A549 (cell line): ENCODE measurements around the gene TMEM179. TPM values are rescaled to one million over a fixed set of nuclear protein-coding genes. Genes with fewer than 3 reads are reported as not detected.

ENCODE experiments used
- ATAC-seq, 2 experiments: fragments of 200-7000 bp in 1 of 2; fragments of >200 bp in 1 of 2; cut with Nextera tagmentation in 1 of 2; cut with Tn5 transposase in 1 of 2; 3 replicates each; pipeline versions ENCODE4 v1.8.0 to v1.9.1; 2018 to 2020; ENCODE audit warnings: mild to moderate bottlenecking in 1 of 2, moderate library complexity in 1 of 2
- CTCF ChIA-PET: fragments of 300-600 bp; sonication (Branson Sonifier 250); formaldehyde crosslinking; extraction: SDS; loops from one replicate; lab custom pipeline; 2021; ENCODE audit warnings: antibody characterized with exemption, inconsistent platforms; lab: Yijun Ruan, JAX
- POLR2A ChIA-PET: fragments of 350-600 bp; formaldehyde crosslinking; extraction: SDS; loops from one replicate; lab custom pipeline; 2021; ENCODE audit warnings: antibody characterized with exemption, inconsistent platforms; lab: Yijun Ruan, JAX
- DNase-seq, 2 experiments: peaks; one replicate each; pipeline versions ENCODE4 v3.0.0 to v3.0.0-alpha.2; 2011 to 2016; ENCODE audit warnings: low read depth in 1 of 2, low spot score in 1 of 2
- FAIRE-seq: peaks from 2 replicates; lab custom pipeline; 2011; peaks lifted over from hg19 to GRCh38; lab: Jason Lieb, UNC
- H3K27ac ChIP-seq, 2 experiments: fragments of >200 bp; sonication (Bioruptor Twin); formaldehyde crosslinking; 3 replicates each; pipeline ENCODE4 v1.5.1; 2016 to 2017
- H3K4me1 ChIP-seq: fragments of >200 bp; sonication (Bioruptor Twin); formaldehyde crosslinking; 3 replicates; pipeline ENCODE4 v1.6.1; 2016
- H3K4me2 ChIP-seq: fragments of >200 bp; sonication (Bioruptor Twin); formaldehyde crosslinking; 3 replicates; pipeline ENCODE4 v1.6.1; 2016
- H3K4me3 ChIP-seq: fragments of >200 bp; sonication (Bioruptor Twin); formaldehyde crosslinking; 3 replicates; pipeline ENCODE4 v1.5.1; 2016
- H3K9me3 ChIP-seq: fragments of >200 bp; sonication (Bioruptor Twin); formaldehyde crosslinking; 3 replicates; pipeline ENCODE4 v1.6.1; 2016
- ATOH8 ChIP-seq: fragments of 250-450 bp; sonication (Bioruptor Pico); IDR thresholded peaks from 2 replicates; pipeline ENCODE4 v1.5.0; 2020; ENCODE audit warnings: low read depth, mild to moderate bottlenecking, moderate library complexity
- BHLHE40 ChIP-seq: IDR thresholded peaks from 2 replicates; pipeline ENCODE4 v1.6.1; 2012; ENCODE audit warnings: low read depth, low read length, inconsistent platforms
- CBX2 ChIP-seq: fragments of 200-600 bp; sonication (generic); IDR thresholded peaks from 2 replicates; pipeline ENCODE4 v1.6.1; 2016; ENCODE audit warnings: low read depth, mild to moderate bottlenecking, borderline replicate concordance
- CHD4 ChIP-seq: fragments of 200-600 bp; sonication (generic); IDR thresholded peaks from 2 replicates; pipeline ENCODE4 v1.6.1; 2016; ENCODE audit warnings: antibody characterized with exemption, mild to moderate bottlenecking, borderline replicate concordance
- ESRRA ChIP-seq: fragments of 150-350 bp; IDR thresholded peaks from 2 replicates; pipeline ENCODE4 v1.6.1; 2014; ENCODE audit warnings: mild to moderate bottlenecking, low read length, borderline replicate concordance
- FOSB ChIP-seq: fragments of 250-450 bp; sonication (Bioruptor Pico); IDR thresholded peaks from 2 replicates; pipeline ENCODE4 v1.5.0; 2020; ENCODE audit warnings: mild to moderate bottlenecking, moderate library complexity
- GATA3 ChIP-seq: IDR thresholded peaks from 2 replicates; pipeline ENCODE4 v1.6.1; 2012; ENCODE audit warnings: borderline replicate concordance
- HDAC2 ChIP-seq: fragments of 200-600 bp; sonication (generic); IDR thresholded peaks from 2 replicates; pipeline ENCODE4 v1.6.1; 2016
- HES2 ChIP-seq: fragments of >200 bp; sonication (Bioruptor Twin); formaldehyde crosslinking; IDR thresholded peaks from 2 replicates; pipeline ENCODE4 v1.6.1; 2016
- HMGXB4 ChIP-seq: fragments of 250-450 bp; sonication (Bioruptor Pico); IDR thresholded peaks from 2 replicates; pipeline ENCODE4 v1.5.0; 2021; ENCODE audit warnings: mild to moderate bottlenecking, moderate library complexity, borderline replicate concordance
- HOXA7 ChIP-seq: fragments of 250-450 bp; sonication (Bioruptor Pico); IDR thresholded peaks from 2 replicates; pipeline ENCODE4 v1.5.0; 2020; ENCODE audit warnings: mild to moderate bottlenecking, moderate library complexity
- HOXB13 ChIP-seq: fragments of 250-450 bp; sonication (Bioruptor Pico); IDR thresholded peaks from 2 replicates; pipeline ENCODE4 v1.5.0; 2020; ENCODE audit warnings: low read depth, mild to moderate bottlenecking, moderate library complexity
- HOXB5 ChIP-seq: fragments of 250-450 bp; sonication (Bioruptor Pico); IDR thresholded peaks from 2 replicates; pipeline ENCODE4 v1.5.0; 2020; ENCODE audit warnings: mild to moderate bottlenecking, moderate library complexity
- JUN ChIP-seq, 2 experiments: fragments of >200 bp; sonication (Bioruptor Twin); formaldehyde crosslinking; IDR thresholded peaks; 2 replicates in 1 of 2; 3 replicates in 1 of 2; pipeline ENCODE4 v1.6.1; 2016 to 2017
- KDM5A ChIP-seq: fragments of 200-600 bp; sonication (generic); IDR thresholded peaks from 2 replicates; pipeline ENCODE4 v1.6.1; 2016; ENCODE audit warnings: antibody characterized with exemption, mild to moderate bottlenecking
- MAZ ChIP-seq: fragments of 150-350 bp; IDR thresholded peaks from 2 replicates; pipeline ENCODE4 v1.6.1; 2014; ENCODE audit warnings: antibody characterized with exemption, low read depth, low read length, borderline replicate concordance
- NFE2L2 ChIP-seq: fragments of 150-350 bp; conservative IDR thresholded peaks from 2 replicates; pipeline ENCODE4 v1.6.1; 2014; ENCODE audit warnings: low read length
- PHF8 ChIP-seq: fragments of 200-600 bp; sonication (generic); IDR thresholded peaks from 2 replicates; pipeline ENCODE4 v1.6.1; 2016; ENCODE audit warnings: low read depth, mild to moderate bottlenecking, antibody characterized with exemption, moderate library complexity, borderline replicate concordance
- POLR2A ChIP-seq: IDR thresholded peaks from 2 replicates; pipeline ENCODE4 v1.6.1; 2012; ENCODE audit warnings: mild to moderate bottlenecking, low read length
- RAD21 ChIP-seq, 2 experiments: fragments of >200 bp in 1 of 2; sonication (Bioruptor Twin) in 1 of 2; formaldehyde crosslinking in 1 of 2; IDR thresholded peaks in 1 of 2; conservative IDR thresholded peaks in 1 of 2; 2 replicates in 1 of 2; 3 replicates in 1 of 2; pipeline ENCODE4 v1.6.1; 2012 to 2018; ENCODE audit warnings: inconsistent platforms in 1 of 2
- RNF2 ChIP-seq: fragments of 200-600 bp; sonication (generic); IDR thresholded peaks from 2 replicates; pipeline ENCODE4 v1.6.1; 2016; ENCODE audit warnings: low read depth, mild to moderate bottlenecking, antibody characterized with exemption, moderate library complexity, borderline replicate concordance
- SMC3 ChIP-seq: fragments of >200 bp; sonication (Bioruptor Twin); formaldehyde crosslinking; IDR thresholded peaks from 3 replicates; pipeline ENCODE4 v1.6.1; 2018; ENCODE audit warnings: inconsistent platforms
- SREBF2 ChIP-seq: fragments of 450-650 bp; IDR thresholded peaks from 2 replicates; pipeline ENCODE4 v1.6.1; 2014; ENCODE audit warnings: mild to moderate bottlenecking, moderate library complexity
- WGBS: methylation state at CpG from one replicate; pipeline ENCODE4 v1.1.6; 2017; ENCODE audit errors: missing lambda C conversion rate; 5-methylcytosine and 5-hydroxymethylcytosine counted together
- polyA plus RNA-seq, 4 experiments: library from polyadenylated mRNA; depleted of rRNA in 3 of 4; stranded (reverse); fragments of >200 nt; fragmentation: RNase III in 1 of 4; extraction: RNeasy Plus Mini Kit Qiagen cat#74134 plus additional on column Dnase treatment in 1 of 4; gene quantifications; 2 replicates in 3 of 4; 3 replicates in 1 of 4; pipeline ENCODE4 v1.2.3, GENCODE V29; 2011 to 2017
- TF ChIP-seq, protein P1 (sequence below): fragments of >200 bp; sonication (Bioruptor Twin); formaldehyde crosslinking; IDR thresholded peaks from 3 replicates; pipeline ENCODE4 v1.6.1; 2016
- TF ChIP-seq, protein P2 (sequence below): IDR thresholded peaks from 2 replicates; pipeline ENCODE4 v1.6.1; 2012; ENCODE audit warnings: low read depth, borderline replicate concordance
- TF ChIP-seq, protein P3 (sequence below): fragments of 200-600 bp; sonication (generic); IDR thresholded peaks from 2 replicates; pipeline ENCODE4 v1.6.1; 2016; ENCODE audit warnings: antibody characterized with exemption, mild to moderate bottlenecking, moderate library complexity

TMEM179 gene
- polyA plus RNA-seq, 2 of the 4 experiments (the other 2 are of a cell fraction): 0.63 TPM; not detected in 1

GRCh38 chr14:104572668-104573067 lies 31.9 kb downstream of the TMEM179 start:
- H3K4me2 ChIP-seq: no peak overlapping the region
- CTCF ChIA-PET: interaction anchor here (0.6 to 2.9 kb wide), 3 partner anchors 8 to 495 kb away, joined by 3 to 26 read pairs (median 4); no protein-coding TSS in a partner anchor
- no peak overlapping the region for H3K27ac ChIP-seq
- no peak for FAIRE-seq
- TF ChIP-seq, protein P1, sequence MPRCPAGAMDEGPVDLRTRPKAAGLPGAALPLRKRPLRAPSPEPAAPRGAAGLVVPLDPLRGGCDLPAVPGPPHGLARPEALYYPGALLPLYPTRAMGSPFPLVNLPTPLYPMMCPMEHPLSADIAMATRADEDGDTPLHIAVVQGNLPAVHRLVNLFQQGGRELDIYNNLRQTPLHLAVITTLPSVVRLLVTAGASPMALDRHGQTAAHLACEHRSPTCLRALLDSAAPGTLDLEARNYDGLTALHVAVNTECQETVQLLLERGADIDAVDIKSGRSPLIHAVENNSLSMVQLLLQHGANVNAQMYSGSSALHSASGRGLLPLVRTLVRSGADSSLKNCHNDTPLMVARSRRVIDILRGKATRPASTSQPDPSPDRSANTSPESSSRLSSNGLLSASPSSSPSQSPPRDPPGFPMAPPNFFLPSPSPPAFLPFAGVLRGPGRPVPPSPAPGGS: no peak
- TF ChIP-seq GATA3 (no peak), HMGXB4 (no peak), HDAC2 (no peak), PHF8 (no peak), ESRRA (no peak), MAZ (no peak), JUN (IDR thresholded peaks at IDR 0.05) (no peak), SREBF2 (no peak), KDM5A (no peak), NFE2L2 (no peak), CHD4 (no peak), HOXA7 (CRISPR knock-in tag) (no peak), HOXB5 (CRISPR knock-in tag) (no peak), RNF2 (no peak), CBX2 (no peak)
- TF ChIP-seq, protein P2, sequence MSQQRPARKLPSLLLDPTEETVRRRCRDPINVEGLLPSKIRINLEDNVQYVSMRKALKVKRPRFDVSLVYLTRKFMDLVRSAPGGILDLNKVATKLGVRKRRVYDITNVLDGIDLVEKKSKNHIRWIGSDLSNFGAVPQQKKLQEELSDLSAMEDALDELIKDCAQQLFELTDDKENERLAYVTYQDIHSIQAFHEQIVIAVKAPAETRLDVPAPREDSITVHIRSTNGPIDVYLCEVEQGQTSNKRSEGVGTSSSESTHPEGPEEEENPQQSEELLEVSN: no peak
- TF ChIP-seq, all 56 proteins: peak for 0
- DNase-seq (no peak), ATAC-seq (no peak)
- POLR2A ChIA-PET: no interaction called here
- WGBS: 54% methylated on average over 5 of the region's 7 CpGs
- peaks cover 4% of the 10 kb centered on the region; the same call in 1 of the 3 replicates for H3K4me1 ChIP-seq
- no peaks in the 10 kb centered on the region for H3K9me3 ChIP-seq
- no peak overlapping the region for H3K4me3 ChIP-seq

DNA sequence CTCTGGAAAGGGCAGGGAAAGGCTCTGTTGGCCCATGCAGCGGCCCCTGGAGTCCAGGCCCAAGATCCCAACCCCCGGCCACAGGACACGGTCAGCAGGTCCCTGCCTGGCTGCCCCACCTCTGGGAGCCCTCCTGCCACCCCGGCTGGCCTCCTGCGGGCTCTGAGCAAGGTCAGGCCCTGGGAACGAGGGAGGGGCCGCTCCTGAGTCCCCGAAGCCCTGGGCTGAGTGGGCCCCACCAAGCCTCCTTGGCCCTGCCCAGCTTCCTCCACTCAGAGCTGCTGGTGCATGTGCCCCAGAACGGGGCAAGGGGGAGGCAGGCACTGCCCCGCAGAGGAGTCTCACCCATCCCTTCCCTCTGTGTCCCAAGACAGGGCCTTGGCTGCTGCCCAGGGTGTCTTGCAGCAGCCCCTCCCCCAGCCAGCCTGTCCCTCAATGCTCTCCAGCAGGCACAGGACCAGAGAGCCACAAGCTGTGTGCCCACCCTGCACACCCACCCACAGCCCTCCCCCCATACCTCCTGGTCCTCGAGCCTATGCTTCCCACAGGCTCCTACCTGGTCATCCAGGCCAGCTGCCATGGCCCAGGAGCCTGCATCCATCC lies 32.4 kb downstream of the TMEM179 start:
- Histone ChIP-seq H3K9me3 (no peaks in the 10 kb centered on the region), H3K4me2 (no peak overlapping the region), H3K4me3 (no peak overlapping the region), H3K27ac (no peak overlapping the region), H3K4me1 (peaks cover 4% of the 10 kb centered on the region; the same call in 1 of the 3 replicates)
- 77% methylated on average over 3 of the region's 11 CpGs for WGBS
- no peak for DNase-seq
- no peak for FAIRE-seq
- ChIA-PET CTCF (interaction anchor here (0.6 to 2.9 kb wide), 4 partner anchors 7 to 494 kb away, joined by 3 to 26 read pairs (median 4); no protein-coding TSS in a partner anchor), POLR2A (no interaction called here)
- TF ChIP-seq, protein P3, sequence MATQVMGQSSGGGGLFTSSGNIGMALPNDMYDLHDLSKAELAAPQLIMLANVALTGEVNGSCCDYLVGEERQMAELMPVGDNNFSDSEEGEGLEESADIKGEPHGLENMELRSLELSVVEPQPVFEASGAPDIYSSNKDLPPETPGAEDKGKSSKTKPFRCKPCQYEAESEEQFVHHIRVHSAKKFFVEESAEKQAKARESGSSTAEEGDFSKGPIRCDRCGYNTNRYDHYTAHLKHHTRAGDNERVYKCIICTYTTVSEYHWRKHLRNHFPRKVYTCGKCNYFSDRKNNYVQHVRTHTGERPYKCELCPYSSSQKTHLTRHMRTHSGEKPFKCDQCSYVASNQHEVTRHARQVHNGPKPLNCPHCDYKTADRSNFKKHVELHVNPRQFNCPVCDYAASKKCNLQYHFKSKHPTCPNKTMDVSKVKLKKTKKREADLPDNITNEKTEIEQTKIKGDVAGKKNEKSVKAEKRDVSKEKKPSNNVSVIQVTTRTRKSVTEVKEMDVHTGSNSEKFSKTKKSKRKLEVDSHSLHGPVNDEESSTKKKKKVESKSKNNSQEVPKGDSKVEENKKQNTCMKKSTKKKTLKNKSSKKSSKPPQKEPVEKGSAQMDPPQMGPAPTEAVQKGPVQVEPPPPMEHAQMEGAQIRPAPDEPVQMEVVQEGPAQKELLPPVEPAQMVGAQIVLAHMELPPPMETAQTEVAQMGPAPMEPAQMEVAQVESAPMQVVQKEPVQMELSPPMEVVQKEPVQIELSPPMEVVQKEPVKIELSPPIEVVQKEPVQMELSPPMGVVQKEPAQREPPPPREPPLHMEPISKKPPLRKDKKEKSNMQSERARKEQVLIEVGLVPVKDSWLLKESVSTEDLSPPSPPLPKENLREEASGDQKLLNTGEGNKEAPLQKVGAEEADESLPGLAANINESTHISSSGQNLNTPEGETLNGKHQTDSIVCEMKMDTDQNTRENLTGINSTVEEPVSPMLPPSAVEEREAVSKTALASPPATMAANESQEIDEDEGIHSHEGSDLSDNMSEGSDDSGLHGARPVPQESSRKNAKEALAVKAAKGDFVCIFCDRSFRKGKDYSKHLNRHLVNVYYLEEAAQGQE: no peak
- TF ChIP-seq FOSB (CRISPR knock-in tag) (no peak), ATOH8 (CRISPR knock-in tag) (no peak), RAD21 (conservative IDR thresholded peaks at IDR 0.05 in 1 of 2, IDR thresholded peaks at IDR 0.05 in 1 of 2) (no peak), POLR2A (no peak), HOXB13 (CRISPR knock-in tag) (no peak), KDM5A (no peak), SMC3 (no peak), BHLHE40 (no peak), GATA3 (no peak), PHF8 (no peak), HES2 (no peak)
- no peak for ATAC-seq
